Type B pancreatic cell (in vitro differentiated cells): ENCODE data around the gene MSI2. TPM values are rescaled to one million over a fixed set of nuclear protein-coding genes. Genes with fewer than 3 reads are reported as not detected.

ENCODE experiments used
- DNase-seq: peaks from one replicate; pipeline ENCODE4 v3.0.0; 2021; ENCODE audit warnings: mixed read lengths; ENCODE audit not compliant: unreplicated experiment; ENCODE audit errors: extremely low spot score
- H3K27ac Mint-ChIP-seq: 2 replicates; pipeline ENCODE4 v1.8.0; 2021; ENCODE audit warnings: mild to moderate bottlenecking, mixed read lengths
- H3K27me3 Mint-ChIP-seq: 2 replicates; pipeline ENCODE4 v1.8.0; 2021; ENCODE audit warnings: mixed read lengths
- H3K36me3 Mint-ChIP-seq: 2 replicates; pipeline ENCODE4 v1.8.0; 2021; ENCODE audit warnings: mixed read lengths
- H3K4me1 Mint-ChIP-seq: one replicate; pipeline ENCODE4 v1.8.0; 2021; ENCODE audit warnings: mixed read lengths; ENCODE audit not compliant: unreplicated experiment
- H3K4me3 Mint-ChIP-seq: 2 replicates; pipeline ENCODE4 v1.8.0; 2021; ENCODE audit warnings: mild to moderate bottlenecking, mixed read lengths
- H3K9me3 Mint-ChIP-seq: 2 replicates; pipeline ENCODE4 v1.8.0; 2021; ENCODE audit warnings: mixed read lengths
- CTCF ChIP-seq: fragments of 200-600 bp; sonication (generic); conservative IDR thresholded peaks from 2 replicates; pipeline ENCODE4 v1.5.0; 2021; ENCODE audit warnings: antibody characterized with exemption, mild to moderate bottlenecking
- total RNA-seq: library from RNA; stranded (reverse); gene quantifications from 2 replicates; pipeline ENCODE4 v1.2.1, GENCODE V29; 2021; ENCODE audit warnings: low replicate concordance

Gene MSI2
- total RNA-seq, 1 donor from 2014 or later = 158 TPM

GRCh38 chr17:57393368-57393767, 137.0 kb downstream of the MSI2 start:
- no peak overlapping the region for H3K27ac Mint-ChIP-seq
- DNase-seq = no peak
- TF ChIP-seq CTCF = no peak
- no peaks in the 10 kb centered on the region for H3K27me3 Mint-ChIP-seq
- H3K4me1 Mint-ChIP-seq = peaks cover 45% of the 10 kb centered on the region
- peaks cover 42% of the 10 kb centered on the region for H3K36me3 Mint-ChIP-seq
- H3K9me3 Mint-ChIP-seq = peaks cover 4% of the 10 kb centered on the region
- H3K4me3 Mint-ChIP-seq = no peak overlapping the region

- H3K27ac Mint-ChIP-seq = no peak overlapping the region
- no peak for DNase-seq
- peaks cover 45% of the 10 kb centered on the region for H3K4me1 Mint-ChIP-seq
- peaks cover 4% of the 10 kb centered on the region for H3K9me3 Mint-ChIP-seq
- H3K36me3 Mint-ChIP-seq = peaks cover 42% of the 10 kb centered on the region
- H3K4me3 Mint-ChIP-seq = no peak overlapping the region
- no peaks in the 10 kb centered on the region for H3K27me3 Mint-ChIP-seq
- no peak for TF ChIP-seq CTCF
Measured at GRCh38 chr17:57394375-57394774, 138.1 kb downstream of the MSI2 start.

- no peaks in the 10 kb centered on the region for H3K27me3 Mint-ChIP-seq
- H3K4me3 Mint-ChIP-seq = no peak overlapping the region
- peak overlapping the region; percentile 61 for H3K27ac Mint-ChIP-seq
- TF ChIP-seq CTCF = no peak
- H3K36me3 Mint-ChIP-seq = peaks cover 50% of the 10 kb centered on the region
- H3K4me1 Mint-ChIP-seq = peaks cover 48% of the 10 kb centered on the region
- peaks cover 4% of the 10 kb centered on the region for H3K9me3 Mint-ChIP-seq
- no peak for DNase-seq
Measured at GRCh38 chr17:57395721-57396321, 139.5 kb downstream of the MSI2 start.

- DNase-seq = no peak
- Mint-ChIP-seq H3K27ac (peak overlapping the region; percentile 61), H3K27me3 (no peaks in the 10 kb centered on the region), H3K4me1 (peaks cover 51% of the 10 kb centered on the region), H3K36me3 (peaks cover 50% of the 10 kb centered on the region), H3K4me3 (no peak overlapping the region), H3K9me3 (peaks cover 4% of the 10 kb centered on the region)
- TF ChIP-seq CTCF = no peak
Measured at GRCh38 chr17:57396511-57396921, 140.2 kb downstream of the MSI2 start.

GRCh38 chr17:57397402-57397801, 141.1 kb downstream of the MSI2 start:
- Mint-ChIP-seq H3K27ac (no peak overlapping the region), H3K36me3 (peaks cover 47% of the 10 kb centered on the region), H3K4me1 (peaks cover 53% of the 10 kb centered on the region), H3K9me3 (peaks cover 4% of the 10 kb centered on the region), H3K4me3 (no peak overlapping the region), H3K27me3 (no peaks in the 10 kb centered on the region)
- DNase-seq = no peak
- TF ChIP-seq CTCF = no peak

GRCh38 chr17:57399690-57400089, 143.4 kb downstream of the MSI2 start:
- Mint-ChIP-seq H3K27ac (no peak overlapping the region), H3K9me3 (no peaks in the 10 kb centered on the region), H3K27me3 (no peaks in the 10 kb centered on the region), H3K4me3 (no peak overlapping the region), H3K36me3 (peaks cover 42% of the 10 kb centered on the region), H3K4me1 (peaks cover 53% of the 10 kb centered on the region)
- TF ChIP-seq CTCF = no peak
- no peak for DNase-seq
